HG03442 (cell line): ENCODE results near the gene GPX4.

ENCODE experiments used
- ATAC-seq: cut with Tn5 transposase; IDR thresholded peaks from one replicate; pipeline ENCODE4 v1.9.1; 2021; ENCODE audit warnings: mild to moderate bottlenecking, moderate library complexity; ENCODE audit not compliant: unreplicated experiment

GPX4 gene

GRCh38 chr19:1147934-1148549 lies 44.2 kb downstream of the GPX4 start:
- ATAC-seq, result no peak

- ATAC-seq, result no peak
Observed at GRCh38 chr19:1149259-1150045, 45.7 kb downstream of the GPX4 start.

- no peak for ATAC-seq
Observed at GRCh38 chr19:1150333-1151036, 46.7 kb downstream of the GPX4 start.

- ATAC-seq, result no peak
Observed at GRCh38 chr19:1151037-1151724, 47.4 kb downstream of the GPX4 start.

- ATAC-seq, result no peak
Observed at GRCh38 chr19:1151917-1152587, 48.3 kb downstream of the GPX4 start.

- no peak for ATAC-seq
Observed at GRCh38 chr19:1153891-1154730, 50.3 kb downstream of the GPX4 start.

GRCh38 chr19:1154731-1155351 lies 51.0 kb downstream of the GPX4 start:
- no peak for ATAC-seq

GRCh38 chr19:1155352-1156304 lies 51.8 kb downstream of the GPX4 start:
- ATAC-seq, result no peak
